Measurements from ENCODE around the gene HOXB9.
A peak's percentile ranks its signal among the peaks of the same experiment; 100 is the strongest.

Gene HOXB9

GRCh38 chr17:48626245-48627117, at the start of gene HOXB9:
Gene HOXB9, minus strand, starts transcription at chr17:48626358. Its CDS starts 89 bp downstream, at chr17:48626269.
- DNase-seq (ENCODE audit: low spot score): no peak

- DNase-seq (ENCODE audit: low spot score): no peak
Measured at GRCh38 chr17:48672340-48672739, 46.2 kb upstream of the HOXB9 start.

DNA sequence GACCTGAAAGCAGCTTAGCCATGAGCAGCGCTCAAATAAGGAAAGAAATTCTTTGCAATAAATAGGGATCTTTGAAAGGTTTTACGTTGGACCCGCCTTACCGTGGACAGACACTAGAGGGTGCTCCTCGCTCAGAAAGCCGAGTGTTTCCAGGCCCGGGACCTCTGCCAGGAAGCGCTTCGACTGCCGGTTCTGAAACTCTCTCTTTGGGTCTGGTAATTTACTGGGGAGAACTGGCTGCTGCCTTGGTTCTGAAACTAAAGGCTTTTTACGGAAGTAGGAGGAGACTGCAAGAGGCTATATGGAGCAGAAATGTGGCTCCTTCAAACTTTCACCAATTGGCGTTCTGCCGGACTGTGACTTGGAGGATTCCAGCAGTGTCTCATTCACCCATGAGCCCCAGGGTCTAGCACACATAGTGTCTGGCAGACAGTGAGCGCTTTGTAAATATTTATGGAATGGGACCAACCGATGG, 45.6 kb upstream of the HOXB9 start:
- peak; percentile 73 for DNase-seq (ENCODE audit: low spot score)

DNA sequence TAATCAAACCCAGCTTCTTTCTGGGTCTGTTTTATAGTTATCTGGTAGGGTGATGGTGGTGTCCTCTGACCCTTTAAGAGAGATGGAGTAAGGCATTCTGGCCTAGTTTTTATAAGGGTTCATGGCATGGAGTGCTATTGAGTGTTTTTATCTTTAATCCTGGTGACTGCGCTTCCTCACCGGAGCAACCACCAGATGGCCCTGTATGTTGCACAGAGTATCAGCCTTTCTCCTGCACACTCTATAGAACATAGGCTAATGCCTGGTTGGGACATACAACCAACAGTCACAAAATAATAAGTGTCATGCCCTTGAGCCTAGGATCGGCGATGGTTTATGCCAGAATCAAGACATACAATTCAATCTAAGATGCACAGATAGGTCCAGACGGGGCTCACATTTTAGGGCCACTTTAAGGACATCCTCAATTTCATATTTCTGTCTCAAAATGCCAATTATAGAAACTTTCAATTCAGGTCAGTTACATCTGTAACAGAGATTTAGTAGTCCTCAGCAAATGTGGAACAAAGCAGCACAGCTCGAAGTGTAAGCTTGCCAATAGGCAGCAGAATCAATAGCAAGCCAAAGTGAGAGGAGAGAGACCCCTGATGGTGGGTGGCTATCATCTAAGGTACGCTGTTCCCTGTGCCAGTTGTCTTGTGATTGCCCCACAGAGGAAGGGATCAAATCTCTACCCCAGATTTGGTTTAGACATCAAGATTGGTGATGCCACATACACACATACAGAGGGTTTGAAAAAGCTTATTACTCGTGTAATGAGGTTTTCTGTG, 37.2 kb upstream of the HOXB9 start:
- DNase-seq (ENCODE audit: low spot score): no peak

GRCh38 chr17:48655913-48656312, 29.8 kb upstream of the HOXB9 start:
- no peak for DNase-seq (ENCODE audit: low spot score)

GRCh38 chr17:48649741-48650140, 23.6 kb upstream of the HOXB9 start:
- DNase-seq (ENCODE audit: low spot score): no peak

DNA sequence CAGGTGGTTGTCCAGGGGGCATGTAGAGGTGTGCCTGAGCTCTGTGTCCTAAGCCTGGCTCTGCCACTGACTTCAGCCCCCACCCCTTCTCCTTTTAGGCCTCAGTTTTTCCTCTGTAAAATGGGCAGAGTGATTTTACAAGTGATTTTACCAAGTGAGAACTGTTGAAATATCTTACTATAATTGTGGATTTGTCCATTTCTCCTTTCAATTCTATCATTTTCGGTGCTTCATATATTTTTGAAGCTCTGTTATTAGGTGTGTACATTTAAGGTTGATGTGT, 21.7 kb upstream of the HOXB9 start:
- DNase-seq (ENCODE audit: low spot score): no peak

DNA sequence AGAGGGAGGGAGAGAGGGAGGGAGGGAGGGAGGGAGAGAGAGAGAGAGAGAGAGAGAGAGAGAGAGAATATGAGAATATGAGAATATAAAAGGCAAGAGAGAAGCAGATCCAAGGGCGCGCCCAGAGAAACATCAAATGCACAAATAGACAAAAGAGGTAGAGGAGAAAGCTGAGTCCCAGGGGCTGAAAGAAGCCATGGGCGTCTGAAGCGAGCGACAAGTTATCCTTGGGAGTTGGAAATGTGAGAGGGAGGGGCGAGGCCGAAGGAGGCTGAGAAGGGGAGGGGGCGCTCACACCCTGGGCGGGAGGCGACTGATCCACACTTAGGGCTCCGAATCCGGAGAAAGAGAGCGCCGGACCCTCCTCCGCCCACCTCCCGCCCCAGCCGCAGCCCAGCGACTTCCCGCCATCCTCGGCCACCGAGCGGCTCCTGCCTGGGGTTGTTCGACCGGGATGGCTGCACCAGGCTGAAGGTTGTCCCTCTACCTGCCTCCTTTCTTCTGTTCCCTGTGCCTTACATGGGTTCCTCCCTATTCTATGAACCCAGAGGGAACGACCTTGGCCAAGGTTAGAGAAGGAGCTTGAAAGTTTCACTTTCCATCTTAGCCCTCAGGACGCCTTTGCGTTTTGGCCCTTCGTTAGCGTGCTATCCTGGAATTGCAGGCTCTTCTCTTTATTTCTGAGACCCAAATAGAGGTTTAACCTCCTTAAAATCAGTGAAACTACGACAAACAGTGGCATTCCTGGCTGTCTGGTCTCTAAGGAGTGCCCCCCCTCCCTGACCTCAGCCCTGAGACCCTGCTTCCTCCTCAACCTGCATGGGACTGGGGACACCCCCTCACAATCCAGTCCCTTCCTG, 21.2 kb upstream of the HOXB9 start:
- DNase-seq (ENCODE audit: low spot score): no peak

GRCh38 chr17:48646183-48647102, 20.3 kb upstream of the HOXB9 start:
- no peak for DNase-seq (ENCODE audit: low spot score)

DNA sequence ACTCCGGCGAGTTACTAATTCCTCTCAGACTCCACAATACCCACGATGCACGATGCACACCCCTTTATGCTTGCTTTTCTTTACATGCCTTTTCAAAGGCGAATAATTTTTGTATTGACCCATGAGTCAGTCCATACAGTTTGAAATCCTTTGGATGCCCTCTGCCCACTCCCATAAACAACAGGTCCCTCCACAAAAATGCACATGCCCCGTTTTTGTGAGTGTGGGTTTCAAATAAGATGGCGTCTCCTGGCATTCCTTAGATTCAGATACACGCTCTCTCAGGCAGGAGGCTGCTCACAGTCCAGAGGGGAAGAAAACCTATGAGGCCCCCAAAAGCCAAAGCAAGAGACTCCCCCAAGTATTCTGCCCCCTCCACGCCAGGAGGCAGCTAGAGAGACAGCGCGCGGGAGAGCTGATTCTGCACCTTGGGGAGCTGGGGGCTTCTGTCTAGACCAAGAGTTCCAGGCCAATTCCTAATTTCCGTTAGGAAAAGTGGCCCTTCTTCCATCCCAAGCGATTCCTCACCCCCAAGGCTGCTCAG, 19.6 kb upstream of the HOXB9 start:
- no peak for DNase-seq (ENCODE audit: low spot score)

DNA sequence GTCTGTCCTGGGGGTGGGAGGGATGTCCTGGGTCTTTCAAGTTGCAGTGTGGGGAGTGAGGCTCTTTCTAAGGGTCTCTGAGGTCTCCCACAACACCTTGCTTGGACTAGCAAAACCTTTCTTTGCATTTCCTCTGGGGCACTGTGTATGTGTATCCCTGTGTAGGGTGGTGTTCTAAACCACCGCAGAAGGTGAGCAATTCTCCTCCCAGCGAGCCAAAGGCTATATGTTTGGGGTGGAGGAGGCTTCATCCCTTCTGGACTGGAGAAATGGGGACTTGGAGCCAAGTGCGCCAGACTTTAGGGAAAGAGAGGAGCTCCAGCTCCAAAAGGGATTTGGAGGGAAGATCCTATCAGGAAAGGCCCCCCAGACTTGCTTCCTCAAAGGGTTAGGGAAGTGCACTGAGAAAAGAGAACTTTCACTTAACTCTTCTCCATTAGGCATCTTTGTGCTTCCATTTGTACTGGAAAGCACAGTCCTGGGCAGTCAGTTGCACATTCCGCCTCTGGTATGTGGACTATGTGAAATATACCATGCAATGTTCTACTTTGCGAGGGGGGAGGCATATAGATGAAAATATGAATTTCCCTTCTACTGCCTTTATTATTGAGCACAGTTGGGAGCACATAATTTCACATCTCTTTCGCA, 18.9 kb upstream of the HOXB9 start:
- no peak for DNase-seq (ENCODE audit: low spot score)

DNA sequence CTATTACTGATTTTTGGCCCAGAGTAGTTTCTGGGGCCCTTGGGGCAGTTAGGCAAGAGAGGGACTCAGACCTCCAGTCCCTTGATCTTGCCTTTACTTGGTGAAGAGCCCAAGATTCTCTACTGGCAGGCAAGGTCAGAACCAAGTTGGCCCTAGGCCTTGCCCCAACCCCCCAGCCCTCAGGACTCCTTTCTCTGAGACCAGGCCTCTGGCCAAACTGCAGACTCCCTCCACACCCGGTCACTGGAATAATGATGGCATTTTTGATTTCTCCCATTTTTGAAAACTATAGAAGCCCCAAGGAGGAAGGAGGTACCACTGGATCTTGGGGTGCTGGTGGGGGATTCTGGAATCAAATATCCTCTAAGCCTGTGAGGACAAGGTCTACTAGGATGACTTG, 18.0 kb upstream of the HOXB9 start:
- DNase-seq (ENCODE audit: low spot score): no peak

DNA sequence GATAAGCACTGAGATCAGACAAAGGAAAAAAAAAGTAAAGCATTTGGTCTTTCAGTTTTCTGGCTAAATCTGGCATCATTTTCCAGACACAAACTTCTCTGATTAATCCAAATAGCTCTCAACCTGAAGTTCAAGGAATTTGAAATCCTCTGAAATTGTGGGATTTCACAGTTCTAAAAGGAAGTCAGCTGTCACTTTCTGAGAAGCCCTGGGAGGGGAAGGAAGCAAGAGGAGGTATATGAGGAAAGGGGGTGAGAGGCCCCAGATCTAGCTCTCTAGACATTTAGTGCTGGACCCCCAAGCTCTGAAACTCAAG, 17.5 kb upstream of the HOXB9 start:
- no peak for DNase-seq (ENCODE audit: low spot score)

DNA sequence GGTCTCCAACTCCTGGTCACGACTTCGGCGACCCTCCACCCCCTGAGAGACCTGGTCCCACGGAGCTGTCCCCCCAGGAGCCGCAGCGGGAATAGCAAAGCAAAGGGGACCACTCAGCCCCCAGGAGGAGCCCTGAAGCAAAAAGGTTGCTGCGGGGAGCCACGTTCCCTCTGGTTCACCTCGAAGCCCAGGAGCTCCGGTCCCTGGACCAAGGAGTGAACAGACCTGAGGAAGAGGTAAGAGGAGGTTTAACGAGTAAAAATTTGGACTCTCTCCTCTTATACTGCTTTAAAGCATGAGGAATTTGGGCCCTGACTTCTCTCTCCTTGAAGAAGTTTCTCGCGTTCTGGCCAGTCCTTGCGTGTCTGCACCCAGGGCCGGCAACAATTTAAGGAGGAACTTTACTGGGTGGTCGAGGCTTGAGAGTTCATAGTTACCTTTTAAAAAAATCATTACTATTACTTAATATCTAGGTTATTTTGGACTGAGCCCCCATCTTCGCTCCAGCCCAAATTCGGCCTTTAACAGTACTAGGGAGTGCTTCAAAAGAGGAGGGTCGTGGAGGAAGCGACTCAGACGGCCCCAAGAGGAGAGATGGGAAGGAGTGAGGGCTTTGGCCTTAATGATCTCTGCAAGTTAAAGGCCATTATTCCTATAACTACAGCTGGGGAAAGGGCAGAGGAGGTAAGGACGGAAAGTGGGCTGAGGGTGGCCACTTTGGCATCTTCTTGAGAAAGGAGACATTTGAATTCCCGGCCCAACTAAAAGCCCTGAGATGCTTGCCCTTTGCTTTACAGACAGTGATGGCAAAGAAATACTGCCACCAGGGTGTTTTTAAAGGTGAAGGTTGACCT, 16.9 kb upstream of the HOXB9 start:
- no peak for DNase-seq (ENCODE audit: low spot score)

- DNase-seq (ENCODE audit: low spot score): no peak
Measured at GRCh38 chr17:48642059-48642842, 16.1 kb upstream of the HOXB9 start.

- no peak for DNase-seq (ENCODE audit: low spot score)
Measured at GRCh38 chr17:48641541-48642058, 15.4 kb upstream of the HOXB9 start.

GRCh38 chr17:48640858-48641180, 14.7 kb upstream of the HOXB9 start:
- DNase-seq (ENCODE audit: low spot score): no peak

DNA sequence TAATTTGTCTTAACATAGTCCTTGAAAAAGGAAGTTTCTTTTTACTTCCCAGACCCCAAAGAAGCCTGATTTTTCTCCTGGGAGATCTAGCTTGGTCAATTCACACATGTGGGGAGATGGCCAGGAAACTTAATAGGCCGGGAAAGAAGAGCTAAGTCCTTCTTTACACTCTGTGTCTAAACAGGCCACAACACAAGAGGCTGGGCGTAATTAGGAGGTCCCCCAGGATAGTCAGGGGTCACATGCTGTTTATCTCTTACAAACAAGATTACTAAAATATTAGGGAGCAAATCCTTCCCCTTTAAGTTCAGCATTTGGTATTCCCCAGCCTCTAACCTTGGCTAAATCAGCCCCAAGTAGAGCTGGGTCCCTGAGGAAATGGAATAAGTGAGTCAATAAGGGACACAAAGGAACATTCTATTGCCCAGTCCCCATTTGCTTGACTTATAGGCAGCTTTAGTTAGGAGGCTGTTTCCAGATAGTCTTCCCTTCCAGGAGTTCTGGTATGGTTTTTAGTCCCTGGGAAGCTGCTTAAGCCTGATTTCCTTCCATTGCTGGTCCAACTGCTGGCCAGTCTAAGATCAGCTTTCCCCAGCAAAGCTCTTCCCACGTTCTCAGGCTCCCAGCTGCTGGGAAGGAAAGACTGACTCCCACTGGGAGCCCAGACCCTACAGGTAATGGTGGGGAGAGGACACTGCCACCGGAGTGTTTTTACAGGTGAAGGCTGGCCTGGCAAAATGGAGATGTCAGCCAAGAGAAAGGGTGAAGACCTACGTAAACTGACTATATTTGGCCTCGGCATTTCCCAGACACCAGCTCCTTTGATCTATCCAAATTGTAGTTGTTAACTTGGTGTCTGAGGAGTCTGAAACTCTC, 14.1 kb upstream of the HOXB9 start:
- no peak for DNase-seq (ENCODE audit: low spot score)

All from cerebellar cortex (tissue), 1 donor.